HepG2 (cell line): ENCODE measurements around the gene C20orf144. TPM values are rescaled to one million over a fixed set of nuclear protein-coding genes. Genes with fewer than 3 reads are reported as not detected.
A peak's percentile ranks its signal among the peaks of the same experiment; 100 is the strongest.

Experiments used
- ADNP ChIP-seq: sonication (generic); formaldehyde crosslinking; IDR thresholded peaks from 2 replicates; pipeline ENCODE4 v1.4.0; 2020; ENCODE audit warnings: missing genetic modification reagents
- CBFB ChIP-seq: sonication (generic); formaldehyde crosslinking; IDR thresholded peaks from 2 replicates; pipeline ENCODE4 v1.4.0; 2020; ENCODE audit warnings: missing genetic modification reagents
- ETV6 ChIP-seq: sonication (generic); formaldehyde crosslinking; conservative IDR thresholded peaks from 2 replicates; pipeline ENCODE4 v1.4.0; 2020; ENCODE audit warnings: missing genetic modification reagents
- HNRNPL ChIP-seq: fragments of 200-400 bp; formaldehyde crosslinking; IDR thresholded peaks from 2 replicates; pipeline ENCODE4 v1.6.1; 2017; ENCODE audit warnings: mild to moderate bottlenecking, low read depth, low read length
- HOXA3 ChIP-seq: sonication (generic); formaldehyde crosslinking; IDR thresholded peaks from 2 replicates; pipeline ENCODE4 v1.5.0; 2020; ENCODE audit warnings: missing genetic modification reagents
- KDM1A ChIP-seq: IDR thresholded peaks from 2 replicates; pipeline ENCODE4 v1.6.1; 2016; ENCODE audit warnings: missing compliant biosample characterization
- RBM39 ChIP-seq: fragments of 200-400 bp; formaldehyde crosslinking; IDR thresholded peaks from one replicate; pipeline ENCODE4 v1.6.1; 2018; ENCODE audit warnings: antibody characterized with exemption, mild to moderate bottlenecking, low read depth, low read length; ENCODE audit not compliant: poor library complexity, severe bottlenecking
- SALL2 ChIP-seq: sonication (generic); formaldehyde crosslinking; IDR thresholded peaks from 2 replicates; pipeline ENCODE4 v1.8.1; 2023; ENCODE audit warnings: mild to moderate bottlenecking, missing genetic modification reagents, inconsistent platforms
- ZNF280D ChIP-seq: sonication (generic); formaldehyde crosslinking; IDR thresholded peaks from 2 replicates; pipeline ENCODE4 v1.5.1; 2020; ENCODE audit warnings: mild to moderate bottlenecking, missing genetic modification reagents
- ZNF550 ChIP-seq: sonication (generic); formaldehyde crosslinking; IDR thresholded peaks from 2 replicates; pipeline ENCODE4 v1.4.0; 2020; ENCODE audit warnings: mild to moderate bottlenecking, missing genetic modification reagents, borderline replicate concordance
- ZNF772 ChIP-seq: sonication (generic); formaldehyde crosslinking; IDR thresholded peaks from 2 replicates; pipeline ENCODE4 v1.5.0; 2020; ENCODE audit warnings: mild to moderate bottlenecking, missing genetic modification reagents
- polyA plus RNA-seq, 8 experiments: library from polyadenylated mRNA; depleted of rRNA in 3 of 8; stranded (reverse) in 7 of 8; unstranded in 1 of 8; fragments of >200 nt; fragmentation: Illumina TruSeq in 4 of 8; extraction: Trizol in 4 of 8; gene quantifications; 2 replicates each; pipeline versions ENCODE4 v1.2.1 to v1.2.3, GENCODE V29; 2011 to 2016; ENCODE audit warnings: low read depth in 4 of 8, missing spikeins in 1 of 8, mixed read lengths in 1 of 8; ENCODE audit not compliant: insufficient read depth in 1 of 8
- total RNA-seq, 5 experiments: library from RNA; depleted of rRNA; stranded (reverse); fragments of >200 nt; fragmentation: Illumina TruSeq; extraction: Trizol; gene quantifications; 2 replicates each; pipeline ENCODE4 v1.2.3, GENCODE V29; 2016; ENCODE audit warnings: low read depth in 1 of 5
- TF ChIP-seq, protein P1 (sequence below): sonication (generic); formaldehyde crosslinking; IDR thresholded peaks from 2 replicates; pipeline ENCODE4 v1.4.0; 2020; ENCODE audit warnings: mild to moderate bottlenecking, missing genetic modification reagents, borderline replicate concordance
- TF ChIP-seq, protein P2 (sequence below): sonication (generic); formaldehyde crosslinking; IDR thresholded peaks from 2 replicates; pipeline ENCODE4 v1.8.1; 2023; ENCODE audit warnings: mild to moderate bottlenecking, missing genetic modification reagents
- TF ChIP-seq, protein P3 (sequence below): sonication (generic); formaldehyde crosslinking; IDR thresholded peaks from 2 replicates; pipeline ENCODE4 v1.5.1; 2020; ENCODE audit warnings: mild to moderate bottlenecking, missing genetic modification reagents, moderate library complexity

Gene C20orf144
- total and polyA plus RNA-seq, 2 of the 13 experiments (the other 11 are each of a cell fraction or from before 2014, with no cell fraction given): 0.09 to 0.16 TPM

- TF ChIP-seq, protein P1, sequence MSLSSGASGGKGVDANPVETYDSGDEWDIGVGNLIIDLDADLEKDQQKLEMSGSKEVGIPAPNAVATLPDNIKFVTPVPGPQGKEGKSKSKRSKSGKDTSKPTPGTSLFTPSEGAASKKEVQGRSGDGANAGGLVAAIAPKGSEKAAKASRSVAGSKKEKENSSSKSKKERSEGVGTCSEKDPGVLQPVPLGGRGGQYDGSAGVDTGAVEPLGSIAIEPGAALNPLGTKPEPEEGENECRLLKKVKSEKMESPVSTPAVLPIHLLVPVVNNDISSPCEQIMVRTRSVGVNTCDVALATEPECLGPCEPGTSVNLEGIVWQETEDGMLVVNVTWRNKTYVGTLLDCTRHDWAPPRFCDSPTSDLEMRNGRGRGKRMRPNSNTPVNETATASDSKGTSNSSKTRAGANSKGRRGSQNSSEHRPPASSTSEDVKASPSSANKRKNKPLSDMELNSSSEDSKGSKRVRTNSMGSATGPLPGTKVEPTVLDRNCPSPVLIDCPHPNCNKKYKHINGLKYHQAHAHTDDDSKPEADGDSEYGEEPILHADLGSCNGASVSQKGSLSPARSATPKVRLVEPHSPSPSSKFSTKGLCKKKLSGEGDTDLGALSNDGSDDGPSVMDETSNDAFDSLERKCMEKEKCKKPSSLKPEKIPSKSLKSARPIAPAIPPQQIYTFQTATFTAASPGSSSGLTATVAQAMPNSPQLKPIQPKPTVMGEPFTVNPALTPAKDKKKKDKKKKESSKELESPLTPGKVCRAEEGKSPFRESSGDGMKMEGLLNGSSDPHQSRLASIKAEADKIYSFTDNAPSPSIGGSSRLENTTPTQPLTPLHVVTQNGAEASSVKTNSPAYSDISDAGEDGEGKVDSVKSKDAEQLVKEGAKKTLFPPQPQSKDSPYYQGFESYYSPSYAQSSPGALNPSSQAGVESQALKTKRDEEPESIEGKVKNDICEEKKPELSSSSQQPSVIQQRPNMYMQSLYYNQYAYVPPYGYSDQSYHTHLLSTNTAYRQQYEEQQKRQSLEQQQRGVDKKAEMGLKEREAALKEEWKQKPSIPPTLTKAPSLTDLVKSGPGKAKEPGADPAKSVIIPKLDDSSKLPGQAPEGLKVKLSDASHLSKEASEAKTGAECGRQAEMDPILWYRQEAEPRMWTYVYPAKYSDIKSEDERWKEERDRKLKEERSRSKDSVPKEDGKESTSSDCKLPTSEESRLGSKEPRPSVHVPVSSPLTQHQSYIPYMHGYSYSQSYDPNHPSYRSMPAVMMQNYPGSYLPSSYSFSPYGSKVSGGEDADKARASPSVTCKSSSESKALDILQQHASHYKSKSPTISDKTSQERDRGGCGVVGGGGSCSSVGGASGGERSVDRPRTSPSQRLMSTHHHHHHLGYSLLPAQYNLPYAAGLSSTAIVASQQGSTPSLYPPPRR (CRISPR knock-in tag): peak; percentile 95
- no peak for TF ChIP-seq ZNF550 (CRISPR knock-in tag)
- TF ChIP-seq ADNP (CRISPR knock-in tag): no peak
- TF ChIP-seq ZNF280D (CRISPR knock-in tag): peak; percentile 89; the same call in 1 of the 2 replicates
- TF ChIP-seq, protein P2, sequence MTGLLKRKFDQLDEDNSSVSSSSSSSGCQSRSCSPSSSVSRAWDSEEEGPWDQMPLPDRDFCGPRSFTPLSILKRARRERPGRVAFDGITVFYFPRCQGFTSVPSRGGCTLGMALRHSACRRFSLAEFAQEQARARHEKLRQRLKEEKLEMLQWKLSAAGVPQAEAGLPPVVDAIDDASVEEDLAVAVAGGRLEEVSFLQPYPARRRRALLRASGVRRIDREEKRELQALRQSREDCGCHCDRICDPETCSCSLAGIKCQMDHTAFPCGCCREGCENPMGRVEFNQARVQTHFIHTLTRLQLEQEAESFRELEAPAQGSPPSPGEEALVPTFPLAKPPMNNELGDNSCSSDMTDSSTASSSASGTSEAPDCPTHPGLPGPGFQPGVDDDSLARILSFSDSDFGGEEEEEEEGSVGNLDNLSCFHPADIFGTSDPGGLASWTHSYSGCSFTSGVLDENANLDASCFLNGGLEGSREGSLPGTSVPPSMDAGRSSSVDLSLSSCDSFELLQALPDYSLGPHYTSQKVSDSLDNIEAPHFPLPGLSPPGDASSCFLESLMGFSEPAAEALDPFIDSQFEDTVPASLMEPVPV: peak; percentile 82; the same call in 1 of the 2 replicates
- 0 out of 2 replicates have a peak, but pooled peaks have one; percentile 59 for TF ChIP-seq KDM1A (CRISPR knock-in tag)
- TF ChIP-seq, protein P3, sequence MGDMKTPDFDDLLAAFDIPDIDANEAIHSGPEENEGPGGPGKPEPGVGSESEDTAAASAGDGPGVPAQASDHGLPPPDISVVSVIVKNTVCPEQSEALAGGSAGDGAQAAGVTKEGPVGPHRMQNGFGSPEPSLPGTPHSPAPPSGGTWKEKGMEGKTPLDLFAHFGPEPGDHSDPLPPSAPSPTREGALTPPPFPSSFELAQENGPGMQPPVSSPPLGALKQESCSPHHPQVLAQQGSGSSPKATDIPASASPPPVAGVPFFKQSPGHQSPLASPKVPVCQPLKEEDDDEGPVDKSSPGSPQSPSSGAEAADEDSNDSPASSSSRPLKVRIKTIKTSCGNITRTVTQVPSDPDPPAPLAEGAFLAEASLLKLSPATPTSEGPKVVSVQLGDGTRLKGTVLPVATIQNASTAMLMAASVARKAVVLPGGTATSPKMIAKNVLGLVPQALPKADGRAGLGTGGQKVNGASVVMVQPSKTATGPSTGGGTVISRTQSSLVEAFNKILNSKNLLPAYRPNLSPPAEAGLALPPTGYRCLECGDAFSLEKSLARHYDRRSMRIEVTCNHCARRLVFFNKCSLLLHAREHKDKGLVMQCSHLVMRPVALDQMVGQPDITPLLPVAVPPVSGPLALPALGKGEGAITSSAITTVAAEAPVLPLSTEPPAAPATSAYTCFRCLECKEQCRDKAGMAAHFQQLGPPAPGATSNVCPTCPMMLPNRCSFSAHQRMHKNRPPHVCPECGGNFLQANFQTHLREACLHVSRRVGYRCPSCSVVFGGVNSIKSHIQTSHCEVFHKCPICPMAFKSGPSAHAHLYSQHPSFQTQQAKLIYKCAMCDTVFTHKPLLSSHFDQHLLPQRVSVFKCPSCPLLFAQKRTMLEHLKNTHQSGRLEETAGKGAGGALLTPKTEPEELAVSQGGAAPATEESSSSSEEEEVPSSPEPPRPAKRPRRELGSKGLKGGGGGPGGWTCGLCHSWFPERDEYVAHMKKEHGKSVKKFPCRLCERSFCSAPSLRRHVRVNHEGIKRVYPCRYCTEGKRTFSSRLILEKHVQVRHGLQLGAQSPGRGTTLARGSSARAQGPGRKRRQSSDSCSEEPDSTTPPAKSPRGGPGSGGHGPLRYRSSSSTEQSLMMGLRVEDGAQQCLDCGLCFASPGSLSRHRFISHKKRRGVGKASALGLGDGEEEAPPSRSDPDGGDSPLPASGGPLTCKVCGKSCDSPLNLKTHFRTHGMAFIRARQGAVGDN (CRISPR knock-in tag): peak; percentile 94
- TF ChIP-seq HOXA3 (CRISPR knock-in tag): peak; percentile 90
- 0 out of 2 replicates have a peak, but pooled peaks have one; percentile 36 for TF ChIP-seq SALL2
- TF ChIP-seq HNRNPL: 0 out of 2 replicates have a peak, but pooled peaks have one; percentile 24
- no peak for TF ChIP-seq RBM39
- TF ChIP-seq CBFB (CRISPR knock-in tag): peak; percentile 57; the same call in 1 of the 2 replicates
- 0 out of 2 replicates have a peak, but pooled peaks have one; percentile 56 for TF ChIP-seq ETV6 (CRISPR knock-in tag)
- TF ChIP-seq ZNF772: no peak
Observed at GRCh38 chr20:33701629-33702450, 39.7 kb downstream of the C20orf144 start (continued).
